H1 (cell line): ENCODE measurements around the gene KRT14. TPM values are rescaled to one million over a fixed set of nuclear protein-coding genes. Genes with fewer than 3 reads are reported as not detected.

Source experiments
- CTCF ChIA-PET: fragments of 300-600 bp; sonication (Branson Sonifier 250); formaldehyde crosslinking; loops from one replicate; lab custom pipeline; 2021; ENCODE audit not compliant: partially characterized antibody; lab: Charles Lee
- POLR2A ChIA-PET: fragments of 300-600 bp; sonication (Branson Sonifier 250); formaldehyde crosslinking; loops from one replicate; lab custom pipeline; 2021; ENCODE audit warnings: inconsistent platforms; ENCODE audit not compliant: partially characterized antibody; lab: Charles Lee
- DNase-seq, 2 experiments: peaks; one replicate each; pipeline versions ENCODE4 v3.0.0 to v3.0.0-alpha.2; 2010 to 2022; ENCODE audit warnings: low spot score in 2 of 2, low read depth in 1 of 2, mixed read lengths in 1 of 2
- FAIRE-seq: peaks from 2 replicates; lab custom pipeline; 2011; peaks lifted over from hg19 to GRCh38; lab: Jason Lieb, UNC
- H2AFZ ChIP-seq: 2 replicates; pipeline ENCODE4 v1.8.1; 2012; ENCODE audit warnings: low read length, inconsistent platforms
- H2AK5ac ChIP-seq: 2 replicates; pipeline ENCODE4 v1.6.1; 2013; ENCODE audit warnings: low read depth, low read length
- H2BK120ac ChIP-seq: replicated peaks from 2 replicates; pipeline ENCODE3; 2013; ENCODE audit warnings: low read depth, low read length, inconsistent platforms
- H2BK12ac ChIP-seq: 2 replicates; pipeline ENCODE4 v1.6.1; 2013; ENCODE audit warnings: low read depth, low read length
- H2BK15ac ChIP-seq: 2 replicates; pipeline ENCODE4 v1.6.1; 2013; ENCODE audit warnings: low read length
- H2BK20ac ChIP-seq: 2 replicates; pipeline ENCODE4 v1.6.1; 2013; ENCODE audit warnings: low read length
- H2BK5ac ChIP-seq: 2 replicates; pipeline ENCODE4 v1.6.1; 2013; ENCODE audit warnings: low read depth, low read length
- H3K14ac ChIP-seq: 2 replicates; pipeline ENCODE4 v1.6.1; 2013; ENCODE audit warnings: inconsistent platforms; ENCODE audit not compliant: insufficient read length
- H3K18ac ChIP-seq: 2 replicates; pipeline ENCODE4 v1.6.1; 2013; ENCODE audit warnings: low read length; ENCODE audit errors: extremely low read depth
- H3K23ac ChIP-seq: 2 replicates; pipeline ENCODE4 v1.6.1; 2013; ENCODE audit warnings: inconsistent platforms; ENCODE audit not compliant: insufficient read length
- H3K23me2 ChIP-seq: 2 replicates; pipeline ENCODE4 v1.6.1; 2013; ENCODE audit warnings: low read depth, low read length
- H3K27ac ChIP-seq: 2 replicates; pipeline ENCODE4 v1.6.1; 2011; ENCODE audit warnings: low read depth, low read length, inconsistent platforms
- H3K27me3 ChIP-seq, 4 experiments: replicated peaks in 1 of 4; 1 replicate in 1 of 4; 2 replicates in 3 of 4; pipeline versions ENCODE4 v1.6.1 to v1.8.1; 2011 to 2013; ENCODE audit warnings: low read length in 3 of 4, mild to moderate bottlenecking in 3 of 4, inconsistent platforms in 2 of 4, mixed read lengths in 2 of 4, moderate library complexity in 1 of 4; ENCODE audit not compliant: control insufficient read depth in 3 of 4, insufficient read depth in 3 of 4; ENCODE audit errors: extremely low read depth in 1 of 4
- H3K36me3 ChIP-seq, 4 experiments: 2 replicates each; pipeline versions ENCODE4 v1.6.1 to v1.8.1; 2011 to 2013; ENCODE audit warnings: mild to moderate bottlenecking in 4 of 4, low read length in 3 of 4, moderate library complexity in 2 of 4, control low read depth in 1 of 4, inconsistent platforms in 1 of 4; ENCODE audit not compliant: insufficient read depth in 4 of 4, control insufficient read depth in 2 of 4
- H3K4ac ChIP-seq: replicated peaks from 2 replicates; pipeline ENCODE3; 2013; ENCODE audit warnings: low read length, low read depth, mixed read lengths, inconsistent platforms; ENCODE audit not compliant: insufficient read length
- H3K4me1 ChIP-seq, 4 experiments: replicated peaks in 1 of 4; 1 replicate in 1 of 4; 2 replicates in 3 of 4; pipeline versions ENCODE4 v1.6.1 to v1.8.1; 2011 to 2013; ENCODE audit warnings: low read length in 3 of 4, inconsistent platforms in 2 of 4, mixed read lengths in 1 of 4; ENCODE audit not compliant: insufficient read depth in 4 of 4, control insufficient read depth in 3 of 4
- H3K4me2 ChIP-seq, 2 experiments: 2 replicates each; pipeline versions ENCODE4 v1.6.1 to v1.8.1; 2011 to 2013; ENCODE audit warnings: low read depth in 2 of 2, low read length in 2 of 2, control low read depth in 1 of 2, inconsistent platforms in 1 of 2, mild to moderate bottlenecking in 1 of 2; ENCODE audit not compliant: insufficient read depth in 1 of 2
- H3K4me3 ChIP-seq, 4 experiments: fragments of 200-600, 300-600 bp in 1 of 4; sonication (generic), shearing (Covaris generic), sonication (Bioruptor Twin) in 1 of 4; 2 replicates each; pipeline versions ENCODE4 v1.5.1 to v1.8.1; 2011 to 2016; ENCODE audit warnings: low read length in 4 of 4, low read depth in 3 of 4, control low read depth in 2 of 4, inconsistent platforms in 2 of 4, mild to moderate bottlenecking in 2 of 4, mixed read lengths in 1 of 4, moderate library complexity in 1 of 4; ENCODE audit not compliant: insufficient read depth in 2 of 4; ENCODE audit errors: extremely low read depth in 1 of 4
- H3K56ac ChIP-seq: replicated peaks from 2 replicates; pipeline ENCODE3; 2013; ENCODE audit warnings: low read depth, mild to moderate bottlenecking, mixed read lengths, low read length, inconsistent platforms; ENCODE audit not compliant: insufficient read length
- H3K79me1 ChIP-seq: 2 replicates; pipeline ENCODE4 v1.6.1; 2013; ENCODE audit warnings: low read depth, low read length, control low read depth
- H3K79me2 ChIP-seq, 2 experiments: 2 replicates each; pipeline versions ENCODE4 v1.6.1 to v1.8.1; 2012 to 2013; ENCODE audit warnings: low read length in 2 of 2, mild to moderate bottlenecking in 2 of 2, inconsistent platforms in 1 of 2; ENCODE audit not compliant: insufficient read depth in 2 of 2, control insufficient read depth in 1 of 2
- H3K9ac ChIP-seq, 4 experiments: replicated peaks in 1 of 4; 1 replicate in 1 of 4; 2 replicates in 3 of 4; pipeline versions ENCODE4 v1.6.1 to v1.8.1; 2011 to 2013; ENCODE audit warnings: low read depth in 3 of 4, low read length in 3 of 4, control low read depth in 2 of 4, mild to moderate bottlenecking in 2 of 4, moderate library complexity in 2 of 4, inconsistent platforms in 1 of 4; ENCODE audit errors: extremely low read depth in 1 of 4
- H3K9me3 ChIP-seq, 2 experiments: 2 replicates each; pipeline versions ENCODE4 v1.6.1 to v1.8.1; 2012 to 2013; ENCODE audit warnings: mild to moderate bottlenecking in 2 of 2, moderate library complexity in 2 of 2, control low read depth in 1 of 2, inconsistent platforms in 1 of 2, low read depth in 1 of 2, low read length in 1 of 2, mixed read lengths in 1 of 2; ENCODE audit not compliant: insufficient read depth in 2 of 2
- H4K20me1 ChIP-seq, 2 experiments: replicated peaks in 1 of 2; 2 replicates each; pipeline versions ENCODE3 to v1.8.1; 2011 to 2013; ENCODE audit warnings: inconsistent platforms in 2 of 2, low read length in 2 of 2, mild to moderate bottlenecking in 1 of 2; ENCODE audit not compliant: insufficient read depth in 2 of 2, control insufficient read depth in 1 of 2
- H4K5ac ChIP-seq: 2 replicates; pipeline ENCODE4 v1.6.1; 2013; ENCODE audit warnings: low read length, low read depth, mixed read lengths, inconsistent platforms; ENCODE audit not compliant: insufficient read length
- H4K8ac ChIP-seq: 2 replicates; pipeline ENCODE4 v1.8.0; 2013; ENCODE audit warnings: mild to moderate bottlenecking, moderate library complexity, low read length, inconsistent platforms; ENCODE audit not compliant: insufficient read depth; ENCODE audit errors: extremely low read depth
- H4K91ac ChIP-seq: replicated peaks from 2 replicates; pipeline ENCODE3; 2013; ENCODE audit warnings: low read length, mixed read lengths, inconsistent platforms; ENCODE audit not compliant: insufficient read length
- POLR2AphosphoS5 ChIP-seq: IDR thresholded peaks from 2 replicates; pipeline ENCODE4 v1.6.1; 2011; ENCODE audit warnings: low read depth, low read length
- RFX5 ChIP-seq: IDR thresholded peaks from 2 replicates; pipeline ENCODE4 v1.6.1; 2011; ENCODE audit warnings: low read depth, low read length, improper control_type of control experiment, borderline replicate concordance
- SIN3A ChIP-seq, 2 experiments: IDR thresholded peaks in 1 of 2; conservative IDR thresholded peaks in 1 of 2; 2 replicates each; pipeline ENCODE4 v1.6.1; 2011 to 2012; ENCODE audit warnings: low read length in 2 of 2, improper control_type of control experiment in 1 of 2, low read depth in 1 of 2, mild to moderate bottlenecking in 1 of 2
- WGBS, 2 experiments: shearing (Covaris generic) in 1 of 2; methylation state at CpG; one replicate each; pipeline versions ENCODE4 v1.1.6 to v1.1.7; 2013 to 2015; ENCODE audit warnings: low lambda C conversion rate in 2 of 2, mixed read lengths in 2 of 2, inconsistent platforms in 1 of 2, low coverage in 1 of 2, missing lambda C conversion rate in 1 of 2; ENCODE audit not compliant: insufficient replicate concordance in 2 of 2, insufficient coverage in 1 of 2, insufficient read length in 1 of 2; ENCODE audit errors: extremely low coverage in 1 of 2, missing lambda C conversion rate in 1 of 2; 5-methylcytosine and 5-hydroxymethylcytosine counted together
- polyA plus RNA-seq, 7 experiments: library from polyadenylated mRNA; depleted of rRNA in 3 of 7; stranded (reverse) in 5 of 7; unstranded in 2 of 7; fragments of >200 nt in 5 of 7; fragments of 200-250 nt in 2 of 7; gene quantifications; 1 replicate in 5 of 7; 2 replicates in 1 of 7; 4 replicates in 1 of 7; pipeline versions ENCODE4 v1.2.1 to v1.2.3, GENCODE V29; 2011 to 2013; ENCODE audit warnings: missing spikeins in 2 of 7, mixed read lengths in 2 of 7
- total RNA-seq: library from RNA; stranded (reverse); fragmentation: NEBNext Ultra II Directional; extraction: Animal tissue kit (Norgen Biotek cat#: 25700); gene quantifications from 2 replicates; pipeline ENCODE4 v1.2.1, GENCODE V29; 2021

Gene KRT14
- total and polyA plus RNA-seq, 2 of the 8 experiments (the other 6 are each of a cell fraction or from before 2014, with no cell fraction given): 0.35 TPM; not detected in 1

DNA sequence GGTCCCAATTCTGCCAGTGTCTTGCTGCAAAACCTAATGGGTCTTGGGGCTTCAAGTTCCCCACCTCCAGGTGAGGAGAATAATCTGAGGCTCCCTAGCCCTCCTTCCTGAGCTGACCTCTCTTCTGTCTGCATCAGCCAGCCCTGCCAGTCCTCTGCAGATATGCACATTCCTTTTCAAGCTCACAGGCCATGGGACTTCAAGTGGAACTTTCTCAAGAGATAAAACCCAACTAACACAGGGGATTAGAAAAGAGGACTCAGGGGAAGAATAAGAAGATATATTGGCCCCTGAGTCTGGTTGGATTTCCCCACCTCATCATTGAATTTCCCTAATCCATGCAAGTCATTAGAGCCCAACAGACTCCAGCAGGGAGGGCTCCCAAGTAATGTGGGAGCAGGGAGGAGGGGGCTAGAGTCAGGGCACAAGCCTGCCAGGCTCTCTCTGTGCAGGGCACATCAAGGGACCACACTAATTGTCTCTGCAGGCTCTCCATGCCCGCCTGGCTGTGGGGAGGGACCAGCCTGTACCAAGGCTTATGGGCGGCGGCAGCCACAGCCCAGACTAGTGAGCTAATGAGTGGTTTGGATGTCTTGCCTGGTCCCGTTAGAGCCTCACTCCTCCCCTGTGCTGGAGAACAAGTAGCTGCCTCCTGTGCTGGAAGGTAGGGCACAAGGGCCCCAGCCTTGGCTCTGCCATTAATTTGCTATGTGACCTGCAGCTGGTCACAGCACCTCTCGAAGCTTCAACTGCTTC is 1.2 kb downstream of the KRT14 start:
- Histone ChIP-seq H2BK12ac (no peak overlapping the region), H3K4ac (no peak overlapping the region), H4K8ac (no peak overlapping the region), H3K27me3 (no peaks in the 10 kb centered on the region; a peak in 1 of 7 replicates), H3K79me1 (no peaks in the 10 kb centered on the region), H3K56ac (no peak overlapping the region), H4K91ac (no peak overlapping the region), H2BK5ac (no peak overlapping the region), H2BK15ac (no peak overlapping the region), H3K27ac (no peak overlapping the region), H3K79me2 (no peaks in the 10 kb centered on the region), H3K36me3 (no peaks in the 10 kb centered on the region), H3K23ac (no peak overlapping the region), H3K14ac (no peak overlapping the region)
- POLR2A ChIA-PET: interaction anchor here (0.7 kb wide), 1 partner anchor 1027 kb away, joined by 3 read pairs; no protein-coding TSS in a partner anchor
- DNase-seq: no peak
- CTCF ChIA-PET: interaction anchor here (0.9 to 5.4 kb wide), 6 partner anchors 18 to 99 kb away, joined by 3 to 46 read pairs (median 6); no protein-coding TSS in a partner anchor
- TF ChIP-seq POLR2AphosphoS5: no peak
- TF ChIP-seq RFX5: no peak
- no peak for TF ChIP-seq SIN3A (conservative IDR thresholded peaks at IDR 0.05 in 1 of 2, IDR thresholded peaks at IDR 0.05 in 1 of 2; ENCODE audit: low read depth in 1 of 2, low read length in 2 of 2)
- TF ChIP-seq, all 59 proteins: peak for 0
- no peak overlapping the region for H2AFZ ChIP-seq
- no peak overlapping the region for H2BK120ac ChIP-seq
- H2BK20ac ChIP-seq: no peak overlapping the region
- H4K20me1 ChIP-seq: no peaks in the 10 kb centered on the region
- H2AK5ac ChIP-seq: no peak overlapping the region
- WGBS, 2 experiments: 89% methylated on average over 5 of the region's 5 CpGs; no CpG with 5 or more reads in 1 of the 2 experiments
- H3K4me1 ChIP-seq: no peaks in the 10 kb centered on the region; a peak in 1 of 7 replicates
- no peak overlapping the region for H3K4me3 ChIP-seq
- no peak for FAIRE-seq
- no peaks in the 10 kb centered on the region for H3K9me3 ChIP-seq
- H3K4me2 ChIP-seq: no peak overlapping the region
- no peak overlapping the region for H4K5ac ChIP-seq
- H3K23me2 ChIP-seq: no peaks in the 10 kb centered on the region
- no peak overlapping the region for H3K18ac ChIP-seq
- no peak overlapping the region for H3K9ac ChIP-seq
